Measurements from ENCODE around the gene NCKIPSD. TPM values are rescaled to one million over a fixed set of nuclear protein-coding genes. Genes with fewer than 3 reads are reported as not detected.
A peak's percentile ranks its signal among the peaks of the same experiment; 100 is the strongest.

Gene NCKIPSD
- total RNA-seq, 1 experiment from 2014 or later, result 26.9 TPM

GRCh38 chr3:48693826-48694225, 8.1 kb upstream of the NCKIPSD start:
- peaks cover 27% of the 10 kb centered on the region for H3K4me1 Mint-ChIP-seq (ENCODE audit: insufficient read depth, unreplicated experiment)
- no TSS peak for BruUV-seq (replicated peaks)
- intact Hi-C loops (cut with micrococcal nuclease), result loop anchor here (2.0 to 10.0 kb wide), 2 partner anchors 23 to 221 kb away; partner anchors contain the start of genes ARIH2 and IP6K2
- ChIA-PET CTCF (interaction anchor here (0.6 to 2.4 kb wide), 4 partner anchors 10 to 257 kb away, joined by 3 to 17 read pairs (median 4); no protein-coding TSS in a partner anchor), POLR2A (interaction anchor here (0.7 to 8.8 kb wide), 9 partner anchors 15 to 225 kb away, joined by 3 to 114 read pairs (median 4); partner anchors contain the start of genes ARIH2, CELSR3, IP6K2 and SLC25A20)
- TF ChIP-seq CTCF (IDR thresholded peaks at IDR 0.05; ENCODE audit: unreplicated experiment), result no peak
- no peak for DNase-seq (ENCODE audit: unreplicated experiment)
- H3K4me3 Mint-ChIP-seq (ENCODE audit: unreplicated experiment), result peak overlapping the region; percentile 85
- H3K36me3 Mint-ChIP-seq (ENCODE audit: insufficient read depth, unreplicated experiment), result peaks cover 93% of the 10 kb centered on the region
- no peaks in the 10 kb centered on the region for H3K27me3 Mint-ChIP-seq (ENCODE audit: insufficient read depth, unreplicated experiment)
- peak overlapping the region; percentile 89 for H3K27ac Mint-ChIP-seq (ENCODE audit: low read depth, unreplicated experiment)
- no peaks in the 10 kb centered on the region for H3K9me3 Mint-ChIP-seq (ENCODE audit: unreplicated experiment)

- intact Hi-C loops (cut with micrococcal nuclease), result loop anchor here (10.0 kb wide), 1 partner anchor 222 kb away; the partner anchor contains the start of gene ARIH2
- Mint-ChIP-seq H3K27me3 (ENCODE audit: insufficient read depth, unreplicated experiment) (no peaks in the 10 kb centered on the region), H3K9me3 (ENCODE audit: unreplicated experiment) (no peaks in the 10 kb centered on the region), H3K36me3 (ENCODE audit: insufficient read depth, unreplicated experiment) (peaks cover 93% of the 10 kb centered on the region), H3K4me1 (ENCODE audit: insufficient read depth, unreplicated experiment) (peaks cover 27% of the 10 kb centered on the region), H3K4me3 (ENCODE audit: unreplicated experiment) (no peak overlapping the region), H3K27ac (ENCODE audit: low read depth, unreplicated experiment) (peak overlapping the region; percentile 89)
- BruUV-seq (replicated peaks), result no TSS peak
- ChIA-PET POLR2A (interaction anchor here (0.8 to 8.8 kb wide), 8 partner anchors 12 to 226 kb away, joined by 3 to 114 read pairs (median 4); partner anchors contain the start of genes ARIH2, IP6K2 and SLC26A6), CTCF (interaction anchor here (0.6 to 2.4 kb wide), 6 partner anchors 9 to 256 kb away, joined by 3 to 17 read pairs (median 4); no protein-coding TSS in a partner anchor)
- TF ChIP-seq CTCF (IDR thresholded peaks at IDR 0.05; ENCODE audit: unreplicated experiment), result no peak
- no peak for DNase-seq (ENCODE audit: unreplicated experiment)
These were observed 6.8 kb upstream of the NCKIPSD start for GRCh38 chr3:48692551-48692950.

DNA sequence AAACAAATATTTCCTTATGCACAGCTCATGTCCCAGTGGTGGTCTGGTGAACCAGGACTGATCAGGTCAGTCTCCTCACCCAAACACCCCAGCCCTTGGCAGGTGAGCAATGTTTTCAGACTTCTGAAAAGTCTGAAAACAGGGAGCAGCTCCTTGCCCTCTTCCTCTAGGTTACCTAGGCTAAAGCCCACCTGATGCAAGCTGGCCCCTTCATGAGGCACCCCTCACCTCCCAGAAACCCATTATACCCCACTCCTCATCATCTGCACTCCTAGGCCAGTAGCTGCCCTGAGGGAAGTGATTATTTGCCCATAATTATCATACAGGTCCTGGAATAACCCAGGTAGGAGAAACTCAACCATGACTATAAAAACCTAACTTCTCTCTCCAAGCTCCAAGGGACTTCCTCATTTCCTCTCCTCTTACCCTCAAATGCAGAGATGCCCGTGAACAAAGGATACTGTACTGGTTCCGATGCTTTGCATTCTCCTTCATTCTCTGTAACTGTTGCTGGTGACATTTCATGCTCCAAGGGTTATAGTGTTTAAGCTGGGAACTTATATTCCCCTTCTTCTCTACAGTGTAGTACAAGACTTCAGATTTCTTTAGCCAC, 5.2 kb upstream of the NCKIPSD start:
- peak overlapping the region; percentile 27 for H3K27ac Mint-ChIP-seq (ENCODE audit: low read depth, unreplicated experiment)
- H3K9me3 Mint-ChIP-seq (ENCODE audit: unreplicated experiment), result no peaks in the 10 kb centered on the region
- TF ChIP-seq CTCF (IDR thresholded peaks at IDR 0.05; ENCODE audit: unreplicated experiment), result no peak
- intact Hi-C loops (cut with micrococcal nuclease), result loop anchor here (10.0 kb wide), 1 partner anchor 224 kb away; the partner anchor contains the start of gene ARIH2
- no peak overlapping the region for H3K4me3 Mint-ChIP-seq (ENCODE audit: unreplicated experiment)
- H3K27me3 Mint-ChIP-seq (ENCODE audit: insufficient read depth, unreplicated experiment), result no peaks in the 10 kb centered on the region
- ChIA-PET CTCF (interaction anchor here (0.5 to 1.6 kb wide), 2 partner anchors 13 to 49 kb away, joined by 3 to 6 read pairs; no protein-coding TSS in a partner anchor), POLR2A (interaction anchor here (0.5 to 1.8 kb wide), 2 partner anchors 26 to 75 kb away, joined by 3 to 11 read pairs; partner anchors contain the start of gene IP6K2)
- DNase-seq (ENCODE audit: unreplicated experiment), result no peak
- no TSS peak for BruUV-seq (replicated peaks)
- peaks cover 96% of the 10 kb centered on the region for H3K36me3 Mint-ChIP-seq (ENCODE audit: insufficient read depth, unreplicated experiment)
- peaks cover 35% of the 10 kb centered on the region for H3K4me1 Mint-ChIP-seq (ENCODE audit: insufficient read depth, unreplicated experiment)

GRCh38 chr3:48689384-48689783, 3.7 kb upstream of the NCKIPSD start:
- H3K9me3 Mint-ChIP-seq (ENCODE audit: unreplicated experiment), result no peaks in the 10 kb centered on the region
- H3K27ac Mint-ChIP-seq (ENCODE audit: low read depth, unreplicated experiment), result no peak overlapping the region
- CTCF ChIA-PET, result interaction anchor here (1.6 kb wide), 1 partner anchor 51 kb away, joined by 6 read pairs; no protein-coding TSS in a partner anchor
- POLR2A ChIA-PET, result interaction anchor here (1.1 to 1.2 kb wide), 3 partner anchors 27 to 51 kb away, joined by 3 to 4 read pairs (median 3); partner anchors contain the start of gene IP6K2
- DNase-seq (ENCODE audit: unreplicated experiment), result no peak
- peaks cover 87% of the 10 kb centered on the region for H3K36me3 Mint-ChIP-seq (ENCODE audit: insufficient read depth, unreplicated experiment)
- BruUV-seq (replicated peaks), result no TSS peak
- no peak for TF ChIP-seq CTCF (IDR thresholded peaks at IDR 0.05; ENCODE audit: unreplicated experiment)
- intact Hi-C loops (cut with micrococcal nuclease), result loop anchor here (5.0 to 10.0 kb wide), 2 partner anchors 78 to 135 kb away; partner anchors contain the start of gene PFKFB4
- peaks cover 32% of the 10 kb centered on the region for H3K4me1 Mint-ChIP-seq (ENCODE audit: insufficient read depth, unreplicated experiment)
- no peak overlapping the region for H3K4me3 Mint-ChIP-seq (ENCODE audit: unreplicated experiment)
- H3K27me3 Mint-ChIP-seq (ENCODE audit: insufficient read depth, unreplicated experiment), result no peaks in the 10 kb centered on the region

Measured in MCF 10A (cell line).